Fibroblast of lung (primary cell): ENCODE measurements around the gene KRT78.

Experiments used
- CTCF ChIP-seq, 2 donors: IDR thresholded peaks in 1 of 2; conservative IDR thresholded peaks in 1 of 2; 1 replicate in 1 of 2; 2 replicates in 1 of 2; pipeline ENCODE4 v1.5.1; 2011 to 2012; ENCODE audit warnings: low read length in 2 of 2, control low read depth in 1 of 2, inconsistent platforms in 1 of 2, low read depth in 1 of 2, mild to moderate bottlenecking in 1 of 2
- EZH2 ChIP-seq: IDR thresholded peaks from 2 replicates; pipeline ENCODE4 v1.5.1; 2012; ENCODE audit warnings: low read length, control low read depth, mild to moderate bottlenecking; ENCODE audit errors: missing control alignments

GRCh38 chr12:52895726-52896189, 47.0 kb upstream of the KRT78 start:
- TF ChIP-seq CTCF (conservative IDR thresholded peaks at IDR 0.05 in 1 of 2, IDR thresholded peaks at IDR 0.05 in 1 of 2; ENCODE audit: low read depth in 1 of 2, low read length in 2 of 2) = no peak
- TF ChIP-seq EZH2 = no peak
